ENCODE measurements around the gene CAMK2B.

Gene CAMK2B

DNA sequence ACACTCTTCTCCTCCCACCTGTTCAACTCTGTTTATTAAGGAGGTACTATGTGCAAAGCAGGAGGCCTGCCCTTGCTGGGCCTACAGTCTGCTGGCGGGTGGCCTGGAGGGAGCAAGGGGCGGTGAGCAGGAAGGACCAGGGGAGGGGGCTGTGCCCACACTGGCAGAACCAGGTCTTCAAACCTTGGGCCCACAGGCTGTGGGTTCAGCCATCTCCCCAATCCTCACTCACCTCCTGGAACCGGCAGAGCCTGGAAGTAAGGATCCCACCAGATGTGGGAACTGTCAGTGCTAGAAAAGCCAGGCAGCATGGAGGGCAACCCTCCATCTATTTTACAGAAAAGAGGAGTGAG lies 50.8 kb downstream of the CAMK2B start:
- no peak for DNase-seq (ENCODE audit: low spot score)

DNA sequence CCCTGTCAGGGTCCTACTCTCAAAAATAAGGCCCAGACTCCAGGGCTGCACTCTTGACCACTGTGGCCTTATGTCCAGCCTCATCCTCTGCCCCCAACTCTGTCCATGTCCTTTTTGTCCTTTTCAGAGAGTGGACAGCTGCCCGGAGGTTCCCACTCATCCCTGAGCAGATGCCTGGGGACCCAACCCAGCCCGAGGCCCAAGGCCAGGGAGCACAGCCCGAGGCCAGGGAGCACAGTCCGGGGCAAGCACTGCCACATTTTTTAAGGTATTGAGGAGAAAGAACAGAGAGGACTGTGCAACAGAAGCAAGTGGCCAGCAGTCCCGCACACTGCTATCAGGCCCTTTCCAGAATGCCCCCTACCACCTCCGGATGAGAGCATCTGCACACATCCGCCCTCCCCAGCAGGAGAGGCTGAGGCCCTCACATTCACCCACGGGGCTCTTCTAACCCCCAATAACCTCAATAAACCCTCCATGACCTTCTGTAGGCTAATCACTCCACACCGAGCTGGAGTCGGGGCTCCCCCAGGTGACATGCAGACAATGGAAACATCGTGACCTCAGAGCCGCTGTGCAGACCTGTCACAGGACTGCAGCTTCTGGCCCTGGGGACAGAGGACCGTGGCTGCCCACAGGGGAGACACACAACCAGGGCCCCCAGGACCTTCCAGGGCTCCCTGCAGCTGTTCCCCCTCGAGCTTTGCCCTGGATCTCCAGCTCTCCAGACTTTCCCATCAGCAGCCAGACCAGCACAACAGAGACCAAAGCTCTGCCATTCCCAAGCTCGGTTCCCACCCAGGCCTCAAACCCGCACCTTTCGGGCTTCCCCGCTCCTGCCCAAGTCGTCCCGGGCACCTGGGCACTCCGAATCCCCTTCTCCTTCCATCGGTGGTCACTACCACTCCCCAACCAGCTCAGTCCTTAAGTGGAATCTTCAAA lies 51.4 kb downstream of the CAMK2B start:
- no peak for DNase-seq (ENCODE audit: low spot score)

DNA sequence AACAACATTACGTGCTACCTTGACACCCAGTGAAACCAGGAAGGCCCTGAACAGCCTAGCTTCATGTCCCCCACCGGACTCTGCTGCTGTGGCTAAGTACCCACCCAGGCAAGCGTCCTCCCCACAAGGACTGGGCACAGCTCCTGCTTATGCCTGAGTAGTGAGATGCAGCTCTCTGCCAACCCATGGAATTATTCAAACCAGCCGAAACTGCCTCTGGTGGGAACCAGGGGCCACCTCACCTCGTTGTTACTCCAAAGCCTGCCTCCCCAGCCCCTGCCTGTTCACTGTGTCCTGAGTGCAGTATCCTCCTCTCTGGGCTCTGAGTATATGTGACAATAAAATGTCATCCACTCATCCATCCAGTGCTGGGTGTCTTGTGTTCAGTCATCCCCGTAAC lies 52.4 kb downstream of the CAMK2B start:
- no peak for DNase-seq (ENCODE audit: low spot score)

DNA sequence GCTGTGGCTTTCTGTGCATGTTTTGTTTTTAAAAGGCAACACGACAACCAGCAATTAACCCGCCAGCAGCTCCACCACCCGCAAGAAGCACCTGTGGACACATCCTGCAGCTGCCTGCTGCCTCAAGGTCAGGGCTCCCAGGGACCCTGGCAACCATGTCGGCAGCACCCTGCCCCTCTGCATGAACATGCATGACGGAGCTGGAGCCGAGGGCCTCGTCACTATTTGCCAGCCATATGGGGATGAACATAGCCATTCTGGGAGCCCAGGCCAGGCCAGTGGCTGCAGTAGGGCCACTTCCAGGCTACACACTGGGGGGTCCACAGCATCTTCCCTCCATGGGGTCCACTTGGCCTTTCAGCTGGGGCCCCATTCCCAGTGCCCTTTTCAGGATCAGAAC lies 52.9 kb downstream of the CAMK2B start:
- no peak for DNase-seq (ENCODE audit: low spot score)

DNA sequence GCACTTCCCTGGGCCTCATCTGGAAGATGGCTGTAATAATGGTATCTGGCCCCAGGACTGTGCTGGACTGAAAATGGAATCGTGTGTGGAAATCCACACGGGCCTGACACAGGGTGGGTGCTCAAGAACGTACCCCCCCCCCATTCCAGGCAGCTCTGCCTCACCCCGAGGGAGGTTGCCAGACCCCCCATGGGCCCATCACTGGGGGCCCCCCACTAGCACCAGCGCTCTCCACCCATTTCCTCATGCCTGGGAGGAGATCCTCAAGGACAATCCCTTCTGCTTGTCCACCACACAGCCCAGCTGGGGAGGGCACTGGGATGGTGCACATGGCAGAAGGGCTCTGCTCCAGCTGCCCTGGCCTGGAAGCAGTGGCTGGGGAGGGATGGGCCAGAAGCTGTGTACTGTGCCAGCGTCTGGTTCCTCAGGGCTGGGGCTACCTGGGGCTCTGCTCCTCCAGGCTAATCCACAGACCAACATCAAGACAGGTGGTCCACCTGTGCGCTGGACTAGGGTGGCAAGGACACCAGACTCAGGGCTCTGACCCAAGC lies 55.4 kb downstream of the CAMK2B start:
- no peak for DNase-seq (ENCODE audit: low spot score)

DNA sequence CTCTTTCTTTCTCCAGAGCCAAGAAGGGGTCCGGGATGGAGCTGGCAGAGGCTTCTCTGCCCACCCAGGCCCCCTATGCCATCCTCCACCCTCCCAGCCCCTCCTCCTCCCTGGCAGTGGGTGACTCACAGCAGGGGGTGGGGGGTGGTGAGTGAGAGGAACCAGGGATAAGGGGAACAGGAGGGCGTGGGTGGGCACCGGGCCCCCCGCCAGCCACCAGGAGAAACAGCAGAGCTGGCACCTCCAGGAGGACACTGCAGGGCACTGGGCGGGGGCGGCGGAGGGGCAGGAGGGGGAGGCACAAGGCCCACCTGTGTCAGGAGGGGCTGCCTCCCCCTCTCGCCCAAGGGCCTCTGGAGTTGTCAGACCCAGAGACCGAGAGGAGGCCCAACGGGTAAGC lies 56.0 kb downstream of the CAMK2B start:
- no peak for DNase-seq (ENCODE audit: low spot score)

DNA sequence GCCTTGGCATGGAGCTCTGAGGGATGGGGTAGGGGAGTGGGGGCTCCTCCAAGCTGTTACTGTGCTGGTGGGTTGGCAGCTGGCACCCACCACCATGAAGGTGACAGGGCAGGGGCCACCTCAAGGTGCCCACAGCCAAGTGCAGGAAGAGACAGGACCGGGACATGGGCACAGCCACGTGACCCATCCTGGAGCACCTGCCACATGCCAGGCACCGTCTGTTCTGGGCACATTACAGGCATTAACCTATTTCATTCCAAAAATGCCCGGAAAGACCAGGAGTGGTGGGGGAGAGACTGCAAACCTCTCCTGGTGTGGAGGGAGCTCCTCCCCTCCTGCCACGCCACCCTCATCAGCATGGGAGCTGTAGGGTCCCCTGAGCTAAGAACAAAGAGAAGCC lies 56.7 kb downstream of the CAMK2B start:
- no peak for DNase-seq (ENCODE audit: low spot score)

DNA sequence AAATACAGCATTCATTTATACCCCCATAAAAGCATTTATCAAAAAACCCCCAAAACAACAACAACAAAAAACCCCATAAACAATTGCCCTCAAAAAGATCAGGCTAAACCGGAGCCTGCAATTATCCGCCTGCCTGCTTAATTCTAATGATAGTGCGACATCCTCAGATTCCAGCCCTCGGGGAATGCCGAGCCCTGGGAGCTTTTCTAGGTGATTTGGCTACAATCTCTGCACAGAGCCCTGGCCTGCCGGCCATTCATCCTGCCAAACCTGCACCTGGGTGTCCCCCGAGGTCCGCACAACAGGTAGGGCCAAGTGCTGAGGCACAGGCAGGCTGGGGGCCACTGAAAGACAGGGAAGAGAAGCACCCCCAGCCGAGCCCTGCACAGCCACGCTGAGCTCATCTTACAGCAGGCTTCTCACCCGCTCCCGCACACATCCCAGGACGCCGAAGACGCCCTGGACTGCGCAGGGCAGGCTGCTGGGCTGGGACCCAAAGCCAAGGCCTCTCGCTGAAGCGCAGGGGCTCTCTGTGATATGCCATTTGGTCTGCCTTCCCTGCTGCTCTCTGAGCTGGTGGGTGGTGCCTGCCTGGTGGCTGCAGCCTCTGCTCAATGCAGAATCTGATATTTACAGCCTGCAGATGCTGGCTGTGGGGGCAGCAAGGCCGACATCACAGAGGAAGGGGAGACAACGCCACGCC lies 57.5 kb downstream of the CAMK2B start:
- DNase-seq (ENCODE audit: low spot score): no peak

DNA sequence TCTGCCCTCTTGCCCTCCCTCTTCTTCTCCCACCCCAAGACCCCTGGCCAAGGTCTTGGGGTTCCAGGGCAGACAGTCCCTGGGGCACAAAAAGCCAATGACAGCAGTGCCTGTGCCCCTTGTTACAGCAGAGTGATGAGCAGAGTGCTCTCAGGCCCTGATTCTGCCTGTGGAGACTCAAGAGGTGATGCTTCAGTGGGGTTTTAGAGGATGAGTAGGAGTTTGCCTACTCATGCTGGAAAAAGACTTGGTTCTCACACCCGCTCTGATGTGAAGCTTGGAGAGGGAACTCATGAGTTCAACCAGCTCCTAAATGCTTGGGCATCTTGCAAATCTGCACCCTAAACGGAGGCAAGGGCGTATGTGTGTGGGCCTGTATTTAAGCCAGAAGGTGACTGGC lies 58.2 kb downstream of the CAMK2B start:
- no peak for DNase-seq (ENCODE audit: low spot score)

DNA sequence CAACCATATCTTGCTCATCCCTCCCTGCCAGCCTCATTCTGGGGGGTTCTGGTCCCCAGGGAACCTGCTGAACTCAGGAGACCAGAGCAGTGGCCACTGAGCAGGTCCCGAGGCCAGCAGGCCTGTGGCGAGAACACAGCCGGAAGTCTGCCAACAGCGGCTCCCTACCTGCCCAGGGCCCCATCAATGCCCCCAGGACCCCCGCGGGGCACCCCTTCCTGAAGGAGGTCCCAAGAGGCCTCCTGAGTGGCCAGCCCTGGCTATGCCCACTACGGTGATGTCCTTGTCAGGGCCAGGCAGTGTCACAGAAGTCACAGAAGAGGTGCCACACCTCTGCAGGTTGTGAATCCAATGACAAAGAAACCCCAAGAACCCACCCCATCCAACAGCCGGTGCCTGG lies 58.9 kb downstream of the CAMK2B start:
- no peak for DNase-seq (ENCODE audit: low spot score)

DNA sequence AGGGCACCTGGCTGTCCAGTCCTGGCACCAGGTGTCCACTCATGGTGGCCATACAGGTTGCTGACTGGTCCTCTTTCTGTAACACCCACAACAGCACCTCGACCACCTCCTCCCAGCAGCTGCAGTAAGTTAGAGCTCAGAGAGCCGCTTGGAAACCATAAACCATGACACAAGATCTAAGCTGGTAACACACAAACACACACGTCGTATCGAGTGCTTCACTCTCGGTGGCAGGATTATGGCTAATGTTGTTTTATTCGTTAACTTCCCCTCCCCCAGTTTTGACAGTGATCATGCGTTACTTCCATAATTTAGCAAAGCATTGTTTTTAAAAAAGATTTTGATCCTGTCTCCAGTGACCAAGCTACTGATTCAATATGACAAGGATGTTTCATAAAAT lies 59.7 kb downstream of the CAMK2B start:
- DNase-seq (ENCODE audit: low spot score): no peak

DNA sequence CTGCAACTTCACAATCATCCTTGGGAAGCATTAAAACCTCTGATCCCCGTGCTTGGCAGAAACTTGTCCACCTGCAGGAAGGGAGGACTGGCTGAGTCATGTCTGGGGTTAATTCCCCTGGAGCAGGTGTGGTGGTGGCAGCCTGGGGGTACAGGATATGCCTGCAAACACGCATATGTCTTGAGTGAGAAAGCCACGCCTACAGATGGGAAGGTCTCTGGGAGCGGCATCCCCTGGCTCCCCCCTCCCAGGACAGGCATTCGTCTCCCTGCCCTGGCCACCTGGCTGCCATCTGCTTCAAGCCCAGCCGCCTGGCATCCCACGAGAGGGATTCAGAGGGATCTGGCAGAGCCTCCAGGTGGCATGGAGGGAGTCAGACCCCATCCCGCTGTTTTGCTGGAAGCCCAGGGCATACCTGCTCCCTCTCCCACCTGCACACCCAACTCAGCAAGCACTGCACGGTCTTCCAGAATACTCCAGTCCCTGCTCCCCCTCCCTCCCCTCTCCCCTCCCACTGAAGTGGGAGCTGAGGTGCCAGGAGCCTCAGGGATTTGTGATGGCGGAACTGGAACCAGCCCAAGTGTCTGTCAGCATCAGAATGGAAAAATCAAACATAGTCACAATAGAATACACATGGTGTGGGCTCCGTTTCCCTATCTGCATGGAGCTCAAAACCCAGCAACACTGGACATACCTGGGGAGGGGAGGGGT lies 61.0 kb downstream of the CAMK2B start:
- no peak for DNase-seq (ENCODE audit: low spot score)

DNA sequence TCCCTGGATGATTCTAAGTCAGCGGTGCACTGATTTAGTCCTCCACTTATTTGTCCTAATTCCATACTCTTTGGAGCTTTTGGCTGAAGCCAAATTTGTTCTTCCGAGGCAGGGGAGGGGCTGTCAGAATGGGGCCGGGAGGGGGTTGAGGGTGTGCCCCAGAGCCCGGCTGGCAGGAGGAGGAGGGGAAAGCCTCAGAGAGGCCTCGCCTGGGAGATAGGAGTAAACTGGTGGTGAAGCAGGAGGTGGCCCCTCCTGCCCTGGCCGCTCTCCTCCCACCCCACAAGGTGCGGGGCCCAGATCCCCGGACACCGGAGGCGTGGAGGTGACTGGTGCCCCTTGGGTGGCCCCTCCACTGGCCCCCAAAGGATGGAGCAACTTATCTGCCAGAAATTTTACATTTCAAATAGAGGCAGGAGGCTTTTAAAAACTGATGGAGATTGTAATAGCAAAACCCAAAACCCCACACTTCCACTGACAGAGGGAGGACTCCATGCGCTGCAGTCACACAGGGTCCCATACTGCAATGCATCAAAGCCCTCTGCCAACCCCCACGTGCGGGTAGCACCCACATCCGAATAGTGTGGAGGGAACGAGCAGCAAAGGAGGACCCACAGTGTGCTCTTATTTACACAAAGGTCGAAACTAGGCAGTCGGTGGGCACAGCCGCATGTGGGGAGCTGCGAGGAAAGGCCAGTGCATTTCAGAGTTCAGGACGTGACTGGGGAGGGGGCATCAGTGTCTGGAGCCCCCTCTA lies 61.9 kb downstream of the CAMK2B start:
- no peak for DNase-seq (ENCODE audit: low spot score)

DNA sequence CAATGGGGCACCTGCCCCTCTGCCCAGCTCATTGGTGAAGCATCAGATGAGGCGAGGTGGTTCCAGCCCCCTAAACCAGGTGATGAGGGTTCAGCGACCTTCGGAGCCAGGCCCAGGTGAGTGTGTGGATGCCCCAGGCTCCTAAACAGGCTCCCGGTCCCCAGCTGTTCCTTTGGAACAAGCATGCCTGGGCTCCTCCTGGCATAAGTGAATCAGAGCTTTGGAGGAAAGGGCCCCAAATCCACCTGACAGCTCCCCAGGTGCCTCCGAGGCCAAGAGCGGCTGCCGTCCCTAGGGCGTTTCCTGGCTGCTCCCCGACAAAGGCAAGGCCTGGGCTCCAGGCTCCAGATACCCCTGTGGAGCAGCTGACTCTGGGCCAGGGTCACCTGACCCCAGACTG lies 63.4 kb downstream of the CAMK2B start:
- no peak for DNase-seq (ENCODE audit: low spot score)

DNA sequence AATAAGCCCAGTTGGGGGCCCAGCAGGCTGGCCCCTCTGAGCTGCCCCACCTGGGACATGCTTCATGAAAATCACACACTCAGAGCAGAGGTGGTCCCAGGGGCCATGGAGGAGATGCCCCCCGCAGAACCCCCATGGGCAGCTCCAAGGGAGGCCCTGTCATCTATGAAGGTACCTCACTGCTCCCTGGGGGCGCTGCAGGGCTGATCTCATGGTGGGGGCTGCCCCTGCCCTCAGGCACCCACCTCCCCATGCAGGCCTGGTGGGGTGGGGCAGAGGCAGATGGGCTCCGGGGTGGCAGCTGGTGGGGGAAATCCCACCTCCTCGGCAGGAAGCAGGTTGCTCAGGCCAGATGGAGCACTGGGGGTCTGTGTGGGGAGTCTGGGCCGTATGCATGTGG lies 64.2 kb downstream of the CAMK2B start:
- DNase-seq (ENCODE audit: low spot score): no peak

DNA sequence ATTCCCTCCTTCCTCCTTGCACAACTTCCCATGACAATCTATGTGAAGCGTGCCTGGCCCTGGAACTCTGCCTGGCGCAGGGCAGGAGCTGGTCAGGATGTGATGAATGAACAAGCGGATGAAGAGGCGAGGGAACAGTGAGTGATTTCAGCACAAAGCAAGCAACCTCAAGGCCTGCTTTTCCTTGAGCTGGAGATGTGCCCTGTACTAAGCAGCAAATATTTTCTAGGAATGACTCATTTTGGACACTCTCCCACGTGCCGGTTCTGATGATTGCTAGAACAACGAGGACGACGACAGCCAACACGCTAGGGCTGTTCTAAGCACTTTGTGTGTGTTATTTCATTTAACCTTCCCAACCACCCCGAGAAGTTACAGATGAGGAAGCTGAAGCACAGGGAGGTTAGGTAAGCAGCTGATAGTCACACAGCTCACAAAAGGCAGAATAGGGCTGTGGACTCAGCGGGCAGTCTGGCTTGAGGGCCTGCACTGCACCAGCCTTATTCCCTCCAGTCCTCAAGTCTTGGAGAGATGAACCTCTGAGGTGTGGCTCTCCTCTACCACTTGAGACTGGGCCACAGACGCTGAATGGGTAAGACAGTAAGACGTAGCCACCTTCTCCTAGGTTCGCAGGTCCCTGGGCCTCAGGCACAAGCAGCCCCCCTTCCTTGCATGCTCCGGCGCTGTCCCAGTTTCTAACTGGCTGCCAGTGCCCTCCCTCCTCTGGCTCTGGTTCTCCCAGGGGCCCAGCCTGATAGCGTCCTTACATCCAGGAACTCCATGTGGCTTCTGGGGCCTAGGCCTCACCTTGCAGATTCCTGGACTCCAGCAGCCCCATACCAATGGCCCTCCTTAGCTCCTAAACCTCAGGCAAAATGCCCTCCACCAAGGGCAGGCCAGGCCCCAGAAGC lies 65.6 kb downstream of the CAMK2B start:
- DNase-seq (ENCODE audit: low spot score): no peak

DNA sequence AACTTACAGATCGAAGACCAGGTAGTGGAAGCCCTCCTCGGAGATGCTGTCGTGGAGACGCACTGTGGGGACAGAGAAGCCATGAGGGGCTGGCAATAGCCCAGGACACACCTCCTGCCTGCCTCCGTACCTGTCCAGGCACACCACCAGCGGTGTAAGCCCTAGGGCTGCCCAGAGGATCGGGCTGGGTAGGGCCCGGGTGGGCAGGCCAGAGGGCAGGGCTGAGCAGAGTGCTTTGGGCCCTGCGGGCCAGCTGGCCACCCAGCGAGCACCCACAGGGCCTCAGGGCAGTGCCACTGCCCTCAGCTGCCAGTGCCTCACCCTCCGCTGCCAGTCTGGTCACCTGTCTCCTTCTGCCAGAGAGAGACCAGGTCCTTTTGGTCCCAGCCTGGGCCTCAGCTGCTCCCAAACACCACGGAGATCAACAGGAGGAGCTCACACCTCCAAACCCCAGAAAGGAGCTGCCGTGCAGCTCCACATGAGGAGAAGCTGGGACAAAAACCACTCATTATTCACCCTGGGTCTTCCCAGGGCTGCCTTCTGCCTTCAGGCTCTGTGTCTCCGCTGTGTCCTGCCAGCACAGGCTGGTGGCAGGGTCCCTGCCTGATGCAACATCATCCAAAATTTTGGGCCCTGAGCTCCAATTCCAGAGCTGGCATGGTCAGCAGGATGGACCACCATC lies 66.4 kb downstream of the CAMK2B start:
- no peak for DNase-seq (ENCODE audit: low spot score)

DNA sequence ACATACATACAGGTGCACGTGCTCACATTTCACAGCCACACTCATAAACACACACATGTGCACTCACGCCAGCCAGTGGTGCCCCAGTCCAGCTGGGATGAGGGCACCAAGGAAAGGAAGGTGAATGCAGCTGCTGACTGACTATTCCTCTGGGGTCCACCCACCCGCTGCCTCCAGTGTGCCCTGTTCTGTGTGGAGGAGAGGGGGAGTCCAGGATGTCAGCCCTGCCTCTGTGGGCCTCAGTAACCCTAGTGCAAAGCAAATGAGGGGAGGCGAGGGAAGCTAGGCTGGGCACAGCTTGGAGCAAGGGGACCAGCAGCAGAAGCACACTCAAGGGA lies 67.0 kb downstream of the CAMK2B start:
- DNase-seq (ENCODE audit: low spot score): no peak

DNA sequence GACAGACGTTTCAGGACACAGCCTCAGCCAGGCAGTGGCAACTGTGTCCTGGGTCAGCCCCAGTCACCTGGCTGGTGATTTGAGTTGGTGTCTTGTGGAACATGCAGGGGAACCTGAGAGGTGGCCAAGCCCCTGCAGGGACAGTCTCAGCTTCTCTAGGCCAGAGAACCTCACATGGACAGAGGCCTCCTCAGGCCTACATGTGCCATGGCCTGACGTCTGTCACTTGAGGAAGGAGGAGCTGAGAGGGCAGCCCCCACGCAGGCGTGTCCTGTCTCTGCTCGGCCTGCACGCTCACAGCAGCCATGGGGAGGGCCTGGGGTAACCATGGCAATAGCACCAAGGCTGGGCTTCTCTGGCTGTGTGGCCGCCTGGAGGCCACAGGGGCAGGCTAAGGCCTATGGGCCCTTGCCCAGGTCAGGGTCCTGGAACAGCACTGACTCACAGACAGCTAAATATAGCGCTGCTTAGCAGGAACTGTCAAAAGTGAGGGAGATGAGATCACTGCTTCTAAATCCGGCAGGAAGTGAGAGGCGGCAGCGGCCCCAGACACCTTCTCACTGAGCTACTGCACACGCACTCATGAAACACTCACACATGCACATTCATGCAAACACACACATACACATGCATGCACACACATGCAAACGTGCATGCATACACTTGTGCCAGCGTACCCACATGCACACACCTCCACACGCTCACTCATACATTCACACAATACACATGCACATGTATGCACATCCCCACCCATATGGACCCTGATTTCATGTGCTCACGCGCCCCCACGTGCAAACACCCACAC lies 67.6 kb downstream of the CAMK2B start:
- no peak for DNase-seq (ENCODE audit: low spot score)

DNA sequence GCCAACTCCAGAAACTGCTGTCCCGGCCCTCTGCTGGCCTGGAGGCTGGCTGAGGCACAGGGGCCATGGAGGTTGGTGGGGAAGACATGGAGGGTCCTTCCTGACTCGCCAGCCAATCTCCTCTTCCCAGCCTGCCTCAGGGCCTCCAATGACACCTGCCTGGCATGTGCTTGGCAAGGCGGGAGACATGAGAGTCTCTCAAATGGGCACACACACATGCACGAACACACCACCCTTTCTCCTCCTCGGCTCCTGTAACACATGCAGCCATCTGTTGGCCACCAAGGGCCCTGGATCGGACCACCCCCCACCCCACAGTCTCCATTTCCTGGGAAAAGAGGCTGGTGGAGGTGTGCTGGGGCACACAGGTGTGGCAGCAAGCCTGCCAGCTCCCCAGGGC lies 68.2 kb downstream of the CAMK2B start:
- DNase-seq (ENCODE audit: low spot score): no peak

Data from hematopoietic multipotent progenitor cell treated with erythropoietin and hydrocortisone succinate and interleukin-3 and kit ligand, for 17 days (in vitro differentiated cells).